PC-3 (cell line): ENCODE results near the gene CD164L2. TPM values are rescaled to one million over a fixed set of nuclear protein-coding genes. Genes with fewer than 3 reads are reported as not detected.

Experiments used
- ATAC-seq: fragments of 200-7000 bp; cut with Tn5 transposase; 2 replicates; pipeline ENCODE4 v1.9.1; 2020; ENCODE audit warnings: mild to moderate bottlenecking, moderate library complexity
- BruUV-seq: library from RNA; stranded (reverse); fragments of 400-500 nt; replicated peaks from 2 replicates; lab custom pipeline; 2021; lab: Mats Ljungman, UMichigan
- CTCF ChIA-PET: fragments of 300-600 bp; sonication (Branson Sonifier 250); formaldehyde crosslinking; loops from one replicate; lab custom pipeline; 2022; ENCODE audit warnings: antibody characterized with exemption; lab: Charles Lee
- POLR2A ChIA-PET: fragments of 300-600 bp; sonication (Branson Sonifier 250); formaldehyde crosslinking; loops from one replicate; lab custom pipeline; 2022; ENCODE audit warnings: antibody characterized with exemption; ENCODE audit not compliant: unreplicated experiment; lab: Charles Lee
- DNase-seq: peaks from one replicate; pipeline ENCODE4 v3.0.0-alpha.2; 2015
- H2AFZ ChIP-seq: fragments of 300-600 bp; sonication (generic); 2 replicates; pipeline ENCODE4 v1.6.0; 2016; ENCODE audit warnings: antibody characterized with exemption, low read length
- H3F3A ChIP-seq: fragments of 300-600 bp; sonication (generic); one replicate; pipeline ENCODE4 v1.6.0; 2017; ENCODE audit warnings: antibody characterized with exemption, low read length, control low read depth, mild to moderate bottlenecking; ENCODE audit not compliant: unreplicated experiment
- H3K27ac ChIP-seq: fragments of 300-600 bp; sonication (generic); 2 replicates; pipeline ENCODE4 v1.5.1; 2016; ENCODE audit warnings: mild to moderate bottlenecking, low read length
- H3K27me3 ChIP-seq: fragments of 300-600 bp; sonication (generic); 2 replicates; pipeline ENCODE4 v1.6.1; 2016; ENCODE audit warnings: low read length, mixed read lengths
- H3K36me3 ChIP-seq: fragments of 300-600 bp; sonication (generic); 2 replicates; pipeline ENCODE4 v1.6.1; 2016; ENCODE audit warnings: low read depth, mixed run types, low read length, mixed read lengths
- H3K4me1 ChIP-seq: fragments of 300-600 bp; sonication (generic); 2 replicates; pipeline ENCODE4 v1.5.1; 2016; ENCODE audit warnings: low read length; ENCODE audit not compliant: insufficient read depth
- H3K4me2 ChIP-seq: fragments of 300-600 bp; sonication (generic); 2 replicates; pipeline ENCODE4 v1.6.0; 2016; ENCODE audit warnings: low read length
- H3K4me3 ChIP-seq: fragments of 300-600 bp; sonication (generic); 2 replicates; pipeline ENCODE4 v1.5.1; 2016; ENCODE audit warnings: mild to moderate bottlenecking, low read length, mixed read lengths
- H3K79me2 ChIP-seq: fragments of 300-600 bp; sonication (generic); 2 replicates; pipeline ENCODE4 v1.6.1; 2017; ENCODE audit warnings: low read length, mixed read lengths
- H3K9ac ChIP-seq: fragments of 300-600 bp; sonication (generic); 2 replicates; pipeline ENCODE4 v1.6.0; 2016; ENCODE audit warnings: mild to moderate bottlenecking, low read length
- H3K9me2 ChIP-seq: fragments of 300-600 bp; sonication (generic); replicated peaks from 2 replicates; pipeline ENCODE4 v1.6.1; 2016; ENCODE audit warnings: mixed run types, low read length, mixed read lengths
- H3K9me3 ChIP-seq: fragments of 300-600 bp; sonication (generic); 2 replicates; pipeline ENCODE4 v1.6.1; 2016; ENCODE audit warnings: low read length, mixed read lengths
- H4K20me1 ChIP-seq: fragments of 300-600 bp; sonication (generic); 2 replicates; pipeline ENCODE4 v1.6.1; 2016; ENCODE audit warnings: low read length, mixed read lengths
- EZH2 ChIP-seq: fragments of 300-600 bp; sonication (generic); IDR thresholded peaks from one replicate; pipeline ENCODE4 v1.6.1; 2017; ENCODE audit warnings: antibody characterized with exemption, mild to moderate bottlenecking, low read length; ENCODE audit not compliant: unreplicated experiment
- EZH2phosphoT487 ChIP-seq: fragments of 300-600 bp; sonication (generic); IDR thresholded peaks from 2 replicates; pipeline ENCODE4 v1.6.1; 2018; ENCODE audit warnings: mild to moderate bottlenecking, antibody characterized with exemption, low read length, borderline replicate concordance
- intact Hi-C: fragments of 100-400 bp; cut with micrococcal nuclease; formaldehyde crosslinking; loops from 2 replicates; pipeline ENCODE4 v1.9.0; 2023
- total RNA-seq: library from RNA; depleted of rRNA; stranded (reverse); fragments of >200 nt; gene quantifications from 2 replicates; pipeline ENCODE4 v1.2.3, GENCODE V29; 2014
- TF ChIP-seq, protein P1 (sequence below): fragments of 300-600 bp; sonication (generic); conservative IDR thresholded peaks from 2 replicates; pipeline ENCODE4 v1.5.1; 2017; ENCODE audit warnings: antibody characterized with exemption, low read depth, mild to moderate bottlenecking, low read length

Gene CD164L2
- total RNA-seq, 1 experiment from 2014 or later, result 0.47 TPM

GRCh38 chr1:27360159-27361043, 22.7 kb downstream of the CD164L2 start:
- no peaks in the 10 kb centered on the region for H4K20me1 ChIP-seq
- H3K9me3 ChIP-seq, result no peaks in the 10 kb centered on the region
- DNase-seq (no peak), ATAC-seq (no peak)
- no peak overlapping the region for H3K9ac ChIP-seq
- no peaks in the 10 kb centered on the region for H3K27me3 ChIP-seq
- no TSS peak for BruUV-seq
- TF ChIP-seq, protein P1, sequence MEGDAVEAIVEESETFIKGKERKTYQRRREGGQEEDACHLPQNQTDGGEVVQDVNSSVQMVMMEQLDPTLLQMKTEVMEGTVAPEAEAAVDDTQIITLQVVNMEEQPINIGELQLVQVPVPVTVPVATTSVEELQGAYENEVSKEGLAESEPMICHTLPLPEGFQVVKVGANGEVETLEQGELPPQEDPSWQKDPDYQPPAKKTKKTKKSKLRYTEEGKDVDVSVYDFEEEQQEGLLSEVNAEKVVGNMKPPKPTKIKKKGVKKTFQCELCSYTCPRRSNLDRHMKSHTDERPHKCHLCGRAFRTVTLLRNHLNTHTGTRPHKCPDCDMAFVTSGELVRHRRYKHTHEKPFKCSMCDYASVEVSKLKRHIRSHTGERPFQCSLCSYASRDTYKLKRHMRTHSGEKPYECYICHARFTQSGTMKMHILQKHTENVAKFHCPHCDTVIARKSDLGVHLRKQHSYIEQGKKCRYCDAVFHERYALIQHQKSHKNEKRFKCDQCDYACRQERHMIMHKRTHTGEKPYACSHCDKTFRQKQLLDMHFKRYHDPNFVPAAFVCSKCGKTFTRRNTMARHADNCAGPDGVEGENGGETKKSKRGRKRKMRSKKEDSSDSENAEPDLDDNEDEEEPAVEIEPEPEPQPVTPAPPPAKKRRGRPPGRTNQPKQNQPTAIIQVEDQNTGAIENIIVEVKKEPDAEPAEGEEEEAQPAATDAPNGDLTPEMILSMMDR, result no peak
- TF ChIP-seq EZH2phosphoT487 (no peak), EZH2 (no peak)
- H2AFZ ChIP-seq, result no peak overlapping the region
- H3F3A ChIP-seq, result no peaks in the 10 kb centered on the region
- peaks cover 6% of the 10 kb centered on the region for H3K4me1 ChIP-seq
- no peaks in the 10 kb centered on the region for H3K9me2 ChIP-seq
- intact Hi-C loops, result no loop called here
- CTCF ChIA-PET, result no interaction called here
- H3K79me2 ChIP-seq, result peaks cover 10% of the 10 kb centered on the region
- H3K27ac ChIP-seq, result no peak overlapping the region
- peaks cover 12% of the 10 kb centered on the region for H3K36me3 ChIP-seq
- no peak overlapping the region for H3K4me3 ChIP-seq
- H3K4me2 ChIP-seq, result no peak overlapping the region
- POLR2A ChIA-PET, result no interaction called here

- no peak overlapping the region for H3K9ac ChIP-seq
- no peak overlapping the region for H3K27ac ChIP-seq
- DNase-seq (no peak), ATAC-seq (no peak)
- H3K27me3 ChIP-seq, result no peaks in the 10 kb centered on the region
- peaks cover 5% of the 10 kb centered on the region for H3K79me2 ChIP-seq
- no TSS peak for BruUV-seq
- ChIA-PET CTCF (no interaction called here), POLR2A (no interaction called here)
- no peaks in the 10 kb centered on the region for H3K9me2 ChIP-seq
- intact Hi-C loops, result no loop called here
- peaks cover 12% of the 10 kb centered on the region for H3K36me3 ChIP-seq
- H3K4me3 ChIP-seq, result no peak overlapping the region
- no peak overlapping the region for H3K4me2 ChIP-seq
- no peaks in the 10 kb centered on the region for H4K20me1 ChIP-seq
- no peaks in the 10 kb centered on the region for H3F3A ChIP-seq
- H2AFZ ChIP-seq, result no peak overlapping the region
- peaks cover under 1% of the 10 kb centered on the region for H3K4me1 ChIP-seq
- TF ChIP-seq, protein P1, result no peak
- TF ChIP-seq EZH2phosphoT487, result no peak
- no peak for TF ChIP-seq EZH2
- no peaks in the 10 kb centered on the region for H3K9me3 ChIP-seq
Observed at GRCh38 chr1:27359822-27360158, 23.3 kb downstream of the CD164L2 start.

- H3K9me2 ChIP-seq, result no peaks in the 10 kb centered on the region
- CTCF ChIA-PET, result interaction anchor here (1.5 kb wide), 1 partner anchor 8 kb away, joined by 4 read pairs; the partner anchor contains the start of gene MAP3K6
- H3K27me3 ChIP-seq, result no peaks in the 10 kb centered on the region
- H3K4me3 ChIP-seq, result no peak overlapping the region
- H3K9ac ChIP-seq, result no peak overlapping the region
- TF ChIP-seq EZH2, result no peak
- TF ChIP-seq, protein P1, result no peak
- TF ChIP-seq EZH2phosphoT487, result no peak
- no peak for ATAC-seq
- BruUV-seq, result no TSS peak
- no peak overlapping the region for H2AFZ ChIP-seq
- no peak for DNase-seq
- no peak overlapping the region for H3K4me2 ChIP-seq
- no peaks in the 10 kb centered on the region for H4K20me1 ChIP-seq
- H3K4me1 ChIP-seq, result no peaks in the 10 kb centered on the region
- no peaks in the 10 kb centered on the region for H3F3A ChIP-seq
- H3K27ac ChIP-seq, result no peak overlapping the region
- H3K79me2 ChIP-seq, result no peaks in the 10 kb centered on the region
- intact Hi-C loops, result no loop called here
- peaks cover 12% of the 10 kb centered on the region for H3K36me3 ChIP-seq
- POLR2A ChIA-PET, result no interaction called here
- no peaks in the 10 kb centered on the region for H3K9me3 ChIP-seq
Observed at GRCh38 chr1:27358928-27359313, 24.2 kb downstream of the CD164L2 start.
